Immature natural killer cell (primary cell): ENCODE data around the gene KCNH6. TPM values are rescaled to one million over a fixed set of nuclear protein-coding genes. Genes with fewer than 3 reads are reported as not detected.

ENCODE experiments used
- DNase-seq, 3 donors: peaks; one replicate each; pipeline ENCODE4 v3.0.0; 2022; ENCODE audit warnings: mixed read lengths in 1 of 3
- H3K27ac Mint-ChIP-seq, 6 donors: one replicate each; pipeline ENCODE4 v1.8.0; 2020; ENCODE audit warnings: mixed read lengths in 6 of 6, mild to moderate bottlenecking in 5 of 6, inconsistent platforms in 4 of 6, moderate library complexity in 3 of 6
- H3K27me3 Mint-ChIP-seq, 3 donors: one replicate each; pipeline ENCODE4 v1.8.0; 2020 to 2021; ENCODE audit warnings: low read depth in 3 of 3, mild to moderate bottlenecking in 3 of 3, mixed read lengths in 3 of 3, moderate library complexity in 3 of 3, inconsistent platforms in 1 of 3
- H3K36me3 Mint-ChIP-seq, 3 donors: one replicate each; pipeline ENCODE4 v1.8.0; 2020; ENCODE audit warnings: mixed read lengths in 3 of 3, inconsistent platforms in 2 of 3, mild to moderate bottlenecking in 2 of 3
- H3K4me1 Mint-ChIP-seq, 2 donors: one replicate each; pipeline ENCODE4 v1.8.0; 2020; ENCODE audit warnings: inconsistent platforms in 2 of 2, mild to moderate bottlenecking in 2 of 2, mixed read lengths in 2 of 2, moderate library complexity in 1 of 2
- H3K4me3 Mint-ChIP-seq, 5 donors: one replicate each; pipeline ENCODE4 v1.8.0; 2020; ENCODE audit warnings: mild to moderate bottlenecking in 5 of 5, mixed read lengths in 5 of 5, inconsistent platforms in 3 of 5, moderate library complexity in 3 of 5
- H3K9me3 Mint-ChIP-seq, 6 donors: one replicate each; pipeline ENCODE4 v1.8.0; 2020; ENCODE audit warnings: mild to moderate bottlenecking in 6 of 6, mixed read lengths in 6 of 6, inconsistent platforms in 4 of 6, moderate library complexity in 3 of 6
- polyA plus RNA-seq, 3 donors: library from polyadenylated mRNA; unstranded; fragments of 300-500 nt; fragmentation: Illumina TruSeq; gene quantifications; one replicate each; pipeline ENCODE4 v1.2.3, GENCODE V29; 2021

KCNH6 gene
- polyA plus RNA-seq, 3 donors from 2014 or later = not detected

- H3K27ac Mint-ChIP-seq = no peak overlapping the region
- no peak for DNase-seq
- H3K27me3 Mint-ChIP-seq = peaks cover 0 to 5% (median 2%) of the 10 kb centered on the region in 3 donors
- H3K9me3 Mint-ChIP-seq = no peaks in the 10 kb centered on the region
- H3K36me3 Mint-ChIP-seq = no peaks in the 10 kb centered on the region
- no peaks in the 10 kb centered on the region for H3K4me1 Mint-ChIP-seq
- H3K4me3 Mint-ChIP-seq = no peak overlapping the region
Observed at GRCh38 chr17:63511331-63511730, 11.8 kb upstream of the KCNH6 start.

- Mint-ChIP-seq H3K27ac (no peak overlapping the region), H3K4me3 (no peak overlapping the region), H3K36me3 (no peaks in the 10 kb centered on the region), H3K4me1 (no peaks in the 10 kb centered on the region), H3K27me3 (peaks cover 0 to 5% (median 1%) of the 10 kb centered on the region in 3 donors), H3K9me3 (no peaks in the 10 kb centered on the region)
- DNase-seq = no peak
Observed at GRCh38 chr17:63512388-63512787, 10.8 kb upstream of the KCNH6 start.

GRCh38 chr17:63512896-63513644 lies 10.1 kb upstream of the KCNH6 start:
- Mint-ChIP-seq H3K27ac (no peak overlapping the region), H3K36me3 (no peaks in the 10 kb centered on the region), H3K4me1 (no peaks in the 10 kb centered on the region), H3K4me3 (no peak overlapping the region), H3K9me3 (no peaks in the 10 kb centered on the region), H3K27me3 (peaks cover 1 to 5% (median 1%) of the 10 kb centered on the region in 3 donors)
- DNase-seq = no peak

- no peaks in the 10 kb centered on the region for H3K4me1 Mint-ChIP-seq
- H3K27me3 Mint-ChIP-seq = peaks cover 1 to 5% (median 1%) of the 10 kb centered on the region in 3 donors
- no peak overlapping the region for H3K4me3 Mint-ChIP-seq
- DNase-seq = no peak
- H3K27ac Mint-ChIP-seq = no peak overlapping the region
- H3K36me3 Mint-ChIP-seq = no peaks in the 10 kb centered on the region
- H3K9me3 Mint-ChIP-seq = no peaks in the 10 kb centered on the region
Observed at GRCh38 chr17:63514477-63514876, 8.7 kb upstream of the KCNH6 start.

GRCh38 chr17:63514974-63515373 lies 8.2 kb upstream of the KCNH6 start:
- no peak for DNase-seq
- no peaks in the 10 kb centered on the region for H3K9me3 Mint-ChIP-seq
- H3K27me3 Mint-ChIP-seq = peaks cover 1 to 5% (median 1%) of the 10 kb centered on the region in 3 donors
- H3K4me3 Mint-ChIP-seq = no peak overlapping the region
- H3K4me1 Mint-ChIP-seq = no peaks in the 10 kb centered on the region
- no peaks in the 10 kb centered on the region for H3K36me3 Mint-ChIP-seq
- H3K27ac Mint-ChIP-seq = no peak overlapping the region

- H3K9me3 Mint-ChIP-seq = no peaks in the 10 kb centered on the region
- H3K4me1 Mint-ChIP-seq = no peaks in the 10 kb centered on the region
- H3K36me3 Mint-ChIP-seq = no peaks in the 10 kb centered on the region
- H3K27ac Mint-ChIP-seq = no peak overlapping the region
- DNase-seq = no peak
- peaks cover 1 to 2% (median 1%) of the 10 kb centered on the region in 3 donors for H3K27me3 Mint-ChIP-seq
- no peak overlapping the region for H3K4me3 Mint-ChIP-seq
Observed at GRCh38 chr17:63515426-63515825, 7.7 kb upstream of the KCNH6 start.

- Mint-ChIP-seq H3K36me3 (no peaks in the 10 kb centered on the region), H3K9me3 (no peaks in the 10 kb centered on the region), H3K4me1 (no peaks in the 10 kb centered on the region), H3K27me3 (peaks cover 1 to 4% (median 4%) of the 10 kb centered on the region in 3 donors), H3K27ac (no peak overlapping the region), H3K4me3 (no peak overlapping the region)
- no peak for DNase-seq
Observed at GRCh38 chr17:63516910-63517824, 6.0 kb upstream of the KCNH6 start.

GRCh38 chr17:63517825-63518534 lies 5.2 kb upstream of the KCNH6 start:
- Mint-ChIP-seq H3K27me3 (peaks cover 1 to 4% (median 4%) of the 10 kb centered on the region in 3 donors), H3K27ac (no peak overlapping the region), H3K4me1 (no peaks in the 10 kb centered on the region), H3K36me3 (no peaks in the 10 kb centered on the region), H3K4me3 (no peak overlapping the region), H3K9me3 (no peaks in the 10 kb centered on the region)
- DNase-seq = no peak

GRCh38 chr17:63519116-63519881 lies 3.9 kb upstream of the KCNH6 start:
- Mint-ChIP-seq H3K36me3 (no peaks in the 10 kb centered on the region), H3K4me1 (peaks cover 8 to 10% of the 10 kb centered on the region in 2 donors), H3K27me3 (peaks cover 1 to 7% (median 4%) of the 10 kb centered on the region in 3 donors), H3K9me3 (peaks cover 0 to 2% (median 0%) of the 10 kb centered on the region in 6 donors), H3K4me3 (no peak overlapping the region), H3K27ac (no peak overlapping the region)
- DNase-seq = no peak

- Mint-ChIP-seq H3K4me1 (peaks cover 8 to 10% of the 10 kb centered on the region in 2 donors), H3K36me3 (no peaks in the 10 kb centered on the region), H3K4me3 (no peak overlapping the region), H3K27ac (no peak overlapping the region), H3K27me3 (peaks cover 1 to 7% (median 4%) of the 10 kb centered on the region in 3 donors), H3K9me3 (peaks cover 0 to 2% (median 0%) of the 10 kb centered on the region in 6 donors)
- DNase-seq = no peak
Observed at GRCh38 chr17:63519972-63520882, 2.9 kb upstream of the KCNH6 start.

- Mint-ChIP-seq H3K9me3 (peaks cover 0 to 2% (median 0%) of the 10 kb centered on the region in 6 donors), H3K27me3 (peaks cover 0 to 5% (median 4%) of the 10 kb centered on the region in 3 donors), H3K4me3 (peak overlapping the region in 1 of 5 donors; percentile 13), H3K27ac (no peak overlapping the region), H3K36me3 (no peaks in the 10 kb centered on the region), H3K4me1 (peaks cover 8 to 10% of the 10 kb centered on the region in 2 donors)
- DNase-seq = no peak
Observed at GRCh38 chr17:63524051-63524450, 893 bp downstream of the KCNH6 start.

- H3K27ac Mint-ChIP-seq = no peak overlapping the region
- H3K4me3 Mint-ChIP-seq = no peak overlapping the region
- no peaks in the 10 kb centered on the region for H3K36me3 Mint-ChIP-seq
- peaks cover 8 to 10% of the 10 kb centered on the region in 2 donors for H3K4me1 Mint-ChIP-seq
- H3K27me3 Mint-ChIP-seq = peaks cover 0 to 5% (median 2%) of the 10 kb centered on the region in 3 donors
- no peak for DNase-seq
- peaks cover 0 to 2% (median 0%) of the 10 kb centered on the region in 6 donors for H3K9me3 Mint-ChIP-seq
Observed at GRCh38 chr17:63525190-63525946, 2.2 kb downstream of the KCNH6 start.
